ENCODE measurements around the gene RNF150.
"Not testable (repeated sequence)": the region's sequence is repeated elsewhere in the genome, so short reads cannot be mapped to it uniquely, and the experiment has no call there.

The RNF150 gene

GRCh38 chr4:140856621-140857062 lies 276.6 kb downstream of the RNF150 start:
- no peak for DNase-seq

- no peak for DNase-seq
These were observed 279.1 kb downstream of the RNF150 start for GRCh38 chr4:140854168-140854567.

- no peak for DNase-seq
These were observed 281.5 kb downstream of the RNF150 start for GRCh38 chr4:140851804-140852203.

GRCh38 chr4:140851032-140851636 lies 282.1 kb downstream of the RNF150 start:
- DNase-seq: no peak

GRCh38 chr4:140849526-140849925 lies 283.7 kb downstream of the RNF150 start:
- DNase-seq: no peak

GRCh38 chr4:140846736-140847135 lies 286.5 kb downstream of the RNF150 start:
- no peak for DNase-seq

GRCh38 chr4:140844061-140844460 lies 289.2 kb downstream of the RNF150 start:
- DNase-seq: no peak

- DNase-seq: no peak
These were observed 292.1 kb downstream of the RNF150 start for GRCh38 chr4:140841186-140841585.

- DNase-seq: no peak
These were observed 293.1 kb downstream of the RNF150 start for GRCh38 chr4:140839888-140840790.

- DNase-seq: no peak
These were observed 293.9 kb downstream of the RNF150 start for GRCh38 chr4:140839406-140839805.

GRCh38 chr4:140837736-140838135 lies 295.5 kb downstream of the RNF150 start:
- DNase-seq: no peak

- DNase-seq: no peak
These were observed 298.3 kb downstream of the RNF150 start for GRCh38 chr4:140834839-140835495.

GRCh38 chr4:140833280-140833679 lies 300.0 kb downstream of the RNF150 start:
- no peak for DNase-seq

- no peak for DNase-seq
These were observed 303.4 kb downstream of the RNF150 start for GRCh38 chr4:140829825-140830224.

GRCh38 chr4:140826701-140827027 lies 306.6 kb downstream of the RNF150 start:
- no peak for DNase-seq

GRCh38 chr4:140820520-140820919 lies 312.7 kb downstream of the RNF150 start:
- not testable (repeated sequence) for DNase-seq

GRCh38 chr4:140819610-140820009 lies 313.7 kb downstream of the RNF150 start:
- DNase-seq: no peak

GRCh38 chr4:140818433-140818832 lies 314.8 kb downstream of the RNF150 start:
- DNase-seq: no peak

- no peak for DNase-seq
These were observed 316.3 kb downstream of the RNF150 start for GRCh38 chr4:140816806-140817510.

- no peak for DNase-seq
These were observed 319.5 kb downstream of the RNF150 start for GRCh38 chr4:140813804-140814203.

- DNase-seq: no peak
These were observed 320.4 kb downstream of the RNF150 start for GRCh38 chr4:140812916-140813315.

- DNase-seq: no peak
These were observed 321.8 kb downstream of the RNF150 start for GRCh38 chr4:140811429-140811828.

GRCh38 chr4:140810591-140811169 lies 322.6 kb downstream of the RNF150 start:
- DNase-seq: not testable (repeated sequence)

Measured in activated T-cell treated with anti-CD3 and anti-CD28 coated beads for 4 hours (primary cell).